Natural killer cell (primary cell): Measurements from ENCODE around the gene BTBD9. TPM values are rescaled to one million over a fixed set of nuclear protein-coding genes. Genes with fewer than 3 reads are reported as not detected.
A peak's percentile ranks its signal among the peaks of the same experiment; 100 is the strongest.

Experiments used
- ATAC-seq, 3 donors: fragments of 150-1000 bp in 2 of 3; fragments of 200-7000 bp in 1 of 3; cut with Tn5 transposase; 1 replicate in 1 of 3; 2 replicates in 2 of 3; pipeline ENCODE4 v1.10.0; 2021; ENCODE audit warnings: mild to moderate bottlenecking in 2 of 3, moderate library complexity in 2 of 3
- DNase-seq, 2 donors: peaks; one replicate each; pipeline versions ENCODE4 v3.0.0 to v3.0.0-alpha.2; 2013 to 2021; ENCODE audit warnings: mixed read lengths in 1 of 2
- H3K27ac ChIP-seq: one replicate; pipeline ENCODE4 v1.5.1; 2013; ENCODE audit warnings: mild to moderate bottlenecking, low read length
- H3K27me3 ChIP-seq: one replicate; pipeline ENCODE4 v1.6.1; 2013; ENCODE audit warnings: low read length; ENCODE audit not compliant: control insufficient read depth, insufficient read depth
- H3K36me3 ChIP-seq: one replicate; pipeline ENCODE4 v1.6.1; 2013; ENCODE audit warnings: low read length; ENCODE audit not compliant: control insufficient read depth, insufficient read depth
- H3K4me1 ChIP-seq: one replicate; pipeline ENCODE4 v1.6.1; 2013; ENCODE audit warnings: low read length; ENCODE audit not compliant: control insufficient read depth, insufficient read depth
- H3K4me3 ChIP-seq: one replicate; pipeline ENCODE4 v1.5.1; 2013; ENCODE audit warnings: low read length
- H3K9me3 ChIP-seq: one replicate; pipeline ENCODE4 v1.6.1; 2013; ENCODE audit warnings: low read length; ENCODE audit not compliant: control insufficient read depth, insufficient read depth
- H3K27ac Mint-ChIP-seq, 2 donors: one replicate each; pipeline ENCODE4 v1.8.0; 2022; ENCODE audit warnings: mild to moderate bottlenecking in 2 of 2, mixed read lengths in 2 of 2, moderate library complexity in 1 of 2
- H3K27me3 Mint-ChIP-seq, 2 donors: one replicate each; pipeline ENCODE4 v1.8.0; 2022; ENCODE audit warnings: low read depth in 2 of 2, mixed read lengths in 2 of 2
- H3K36me3 Mint-ChIP-seq: one replicate; pipeline ENCODE4 v1.8.0; 2022; ENCODE audit warnings: mixed read lengths
- H3K4me1 Mint-ChIP-seq, 2 donors: one replicate each; pipeline ENCODE4 v1.8.0; 2022; ENCODE audit warnings: mixed read lengths in 2 of 2
- H3K4me3 Mint-ChIP-seq: one replicate; pipeline ENCODE4 v1.8.0; 2022; ENCODE audit warnings: mild to moderate bottlenecking, moderate library complexity, mixed read lengths
- H3K9me3 Mint-ChIP-seq, 2 donors: one replicate each; pipeline ENCODE4 v1.8.0; 2022; ENCODE audit warnings: mixed read lengths in 2 of 2
- CTCF ChIP-seq: fragments of 200-600 bp; IDR thresholded peaks from one replicate; pipeline ENCODE4 v1.8.0; 2022; ENCODE audit warnings: antibody characterized with exemption
- WGBS: methylation state at CpG from one replicate; pipeline ENCODE4 v1.1.7; 2013; ENCODE audit warnings: missing lambda C conversion rate; ENCODE audit not compliant: insufficient coverage; 5-methylcytosine and 5-hydroxymethylcytosine counted together
- intact Hi-C: fragments of 100-400 bp; cut with micrococcal nuclease; formaldehyde crosslinking; loops from one replicate; pipeline ENCODE4 v1.14.2; 2022
- total RNA-seq, 4 donors: library from RNA; stranded (reverse); fragments of 120-200 nt in 1 of 4; gene quantifications; one replicate each; pipeline versions ENCODE4 v1.2.3 to v1.2.4, GENCODE V29; 2013 to 2022

Gene BTBD9
- total RNA-seq, 3 donors from 2014 or later (not counting 1 experiment from before 2014, with no cell fraction given) = 51.6 to 70.3 (median 54.3) TPM

GRCh38 chr6:38687043-38687353, 47.3 kb upstream of the BTBD9 start:
- no peak overlapping the region for H3K4me3 ChIP-seq
- Mint-ChIP-seq H3K9me3 (no peaks in the 10 kb centered on the region), H3K27me3 (no peaks in the 10 kb centered on the region), H3K36me3 (no peaks in the 10 kb centered on the region), H3K27ac (peak overlapping the region in 1 of 2 donors; percentile 44), H3K4me3 (no peak overlapping the region), H3K4me1 (peaks cover 13 to 16% of the 10 kb centered on the region in 2 donors)
- ATAC-seq = no peak
- 88% methylated on average over 2 of the region's 2 CpGs for WGBS
- DNase-seq = no peak
- no peaks in the 10 kb centered on the region for H3K4me1 ChIP-seq
- peaks cover 11% of the 10 kb centered on the region for H3K36me3 ChIP-seq
- no peaks in the 10 kb centered on the region for H3K9me3 ChIP-seq
- TF ChIP-seq CTCF = no peak
- intact Hi-C loops = no loop called here
- H3K27ac ChIP-seq = no peak overlapping the region
- no peaks in the 10 kb centered on the region for H3K27me3 ChIP-seq

GRCh38 chr6:38686270-38687042, 46.7 kb upstream of the BTBD9 start:
- H3K36me3 Mint-ChIP-seq = no peaks in the 10 kb centered on the region
- no peaks in the 10 kb centered on the region for H3K27me3 Mint-ChIP-seq
- no peak for ATAC-seq
- H3K9me3 Mint-ChIP-seq = no peaks in the 10 kb centered on the region
- no peaks in the 10 kb centered on the region for H3K4me1 ChIP-seq
- H3K4me3 Mint-ChIP-seq = no peak overlapping the region
- no peaks in the 10 kb centered on the region for H3K9me3 ChIP-seq
- intact Hi-C loops = no loop called here
- no peak for TF ChIP-seq CTCF
- DNase-seq = no peak
- H3K36me3 ChIP-seq = peaks cover 15% of the 10 kb centered on the region
- no peaks in the 10 kb centered on the region for H3K27me3 ChIP-seq
- H3K27ac ChIP-seq = no peak overlapping the region
- peaks cover 13 to 16% of the 10 kb centered on the region in 2 donors for H3K4me1 Mint-ChIP-seq
- no peak overlapping the region for H3K27ac Mint-ChIP-seq
- WGBS = 100% methylated on average over 4 of the region's 4 CpGs
- no peak overlapping the region for H3K4me3 ChIP-seq

GRCh38 chr6:38684904-38685303, 45.2 kb upstream of the BTBD9 start:
- intact Hi-C loops = no loop called here
- Histone ChIP-seq H3K9me3 (no peaks in the 10 kb centered on the region), H3K4me1 (no peaks in the 10 kb centered on the region), H3K4me3 (no peak overlapping the region), H3K36me3 (peaks cover 15% of the 10 kb centered on the region), H3K27me3 (no peaks in the 10 kb centered on the region), H3K27ac (no peak overlapping the region)
- Mint-ChIP-seq H3K36me3 (no peaks in the 10 kb centered on the region), H3K4me3 (no peak overlapping the region), H3K9me3 (no peaks in the 10 kb centered on the region), H3K27me3 (no peaks in the 10 kb centered on the region), H3K4me1 (peaks cover 13 to 16% of the 10 kb centered on the region in 2 donors), H3K27ac (no peak overlapping the region)
- DNase-seq = no peak
- TF ChIP-seq CTCF = no peak
- whole genome bisulfite sequencing = 97% methylated on average over 3 of the region's 3 CpGs
- ATAC-seq = no peak

GRCh38 chr6:38684237-38684636, 44.5 kb upstream of the BTBD9 start:
- H3K27ac Mint-ChIP-seq = no peak overlapping the region
- intact Hi-C loops = no loop called here
- H3K9me3 ChIP-seq = no peaks in the 10 kb centered on the region
- H3K4me3 ChIP-seq = no peak overlapping the region
- no peak for TF ChIP-seq CTCF
- peaks cover 13 to 16% of the 10 kb centered on the region in 2 donors for H3K4me1 Mint-ChIP-seq
- no peak overlapping the region for H3K4me3 Mint-ChIP-seq
- DNase-seq (no peak), ATAC-seq (no peak)
- WGBS = 100% methylated on average over 1 of the region's 1 CpG
- H3K27me3 ChIP-seq = no peaks in the 10 kb centered on the region
- H3K36me3 Mint-ChIP-seq = no peaks in the 10 kb centered on the region
- no peak overlapping the region for H3K27ac ChIP-seq
- H3K27me3 Mint-ChIP-seq = no peaks in the 10 kb centered on the region
- H3K36me3 ChIP-seq = peaks cover 15% of the 10 kb centered on the region
- H3K9me3 Mint-ChIP-seq = no peaks in the 10 kb centered on the region
- H3K4me1 ChIP-seq = no peaks in the 10 kb centered on the region
